Psoas muscle (tissue), 8 donors: Measurements from ENCODE around the gene DACH1. TPM values are rescaled to one million over a fixed set of nuclear protein-coding genes. Genes with fewer than 3 reads are reported as not detected.

Experiments used
- ATAC-seq, 4 donors: fragments of 200-7000 bp; cut with Tn5 transposase; one replicate each; pipeline ENCODE4 v1.9.1; 2020; ENCODE audit warnings: moderate library complexity in 3 of 4, mild to moderate bottlenecking in 2 of 4
- DNase-seq, 2 donors: peaks; one replicate each; pipeline ENCODE4 v3.0.0-alpha.2; 2020
- H3K27ac ChIP-seq: fragments of 200-600 bp; one replicate; pipeline ENCODE4 v1.8.0; 2022
- H3K27me3 ChIP-seq, 3 donors: fragments of 200-600 bp in 1 of 3; one replicate each; pipeline versions ENCODE4 v1.6.1 to v1.8.0; 2013 to 2022; ENCODE audit warnings: low read length in 2 of 3, mild to moderate bottlenecking in 2 of 3, moderate library complexity in 1 of 3; ENCODE audit not compliant: insufficient read depth in 3 of 3
- H3K36me3 ChIP-seq, 2 donors: fragments of 200-600 bp in 1 of 2; one replicate each; pipeline versions ENCODE4 v1.6.1 to v1.8.0; 2013 to 2022; ENCODE audit warnings: low read depth in 1 of 2, mild to moderate bottlenecking in 1 of 2, moderate library complexity in 1 of 2; ENCODE audit not compliant: insufficient read depth in 1 of 2
- H3K4me1 ChIP-seq: fragments of 200-600 bp; one replicate; pipeline ENCODE4 v1.8.0; 2022
- H3K4me3 ChIP-seq: fragments of 200-600 bp; one replicate; pipeline ENCODE4 v1.8.0; 2022; ENCODE audit warnings: mild to moderate bottlenecking
- H3K9me3 ChIP-seq: fragments of 200-600 bp; one replicate; pipeline ENCODE4 v1.8.0; 2022
- CTCF ChIP-seq: fragments of 200-600 bp; IDR thresholded peaks from one replicate; pipeline ENCODE4 v1.8.0; 2022; ENCODE audit warnings: antibody characterized with exemption
- WGBS, 3 donors: extraction: QIAGEN DNeasy Blood & Tissue Kit; methylation state at CpG; one replicate each; pipeline versions ENCODE4 v1.1.6 to v1.1.7; 2013; 5-methylcytosine and 5-hydroxymethylcytosine counted together
- intact Hi-C, 2 donors: fragments of 100-400 bp; cut with DNase I; formaldehyde crosslinking; loops; one replicate each; pipeline versions ENCODE4 v1.11.0 to v1.14.2; 2022
- polyA plus RNA-seq, 3 donors: library from polyadenylated mRNA; stranded (reverse); fragments of 200-250 nt; gene quantifications; one replicate each; pipeline ENCODE4 v1.2.3, GENCODE V29; 2013
- total RNA-seq, 4 donors: library from RNA; stranded (reverse); fragmentation: NEBNext Ultra II Directional in 2 of 4; extraction: Animal tissue kit (Norgen Biotek cat#: 25700) in 2 of 4; gene quantifications; one replicate each; pipeline versions ENCODE4 v1.2.1 to v1.2.4, GENCODE V29; 2021 to 2023
- donor health status: healthy with polysubstance abuse.
- donor health status: DM: no; HTN: no; CAD: no; lungs with moderate emphysema.
- donor health status: Bipolar disorder and iron deficiency.
- donor health status: healthy.
- donor health status: DM: yes; HTN: yes; CAD: no.
- donor health status: DM: no; HTN: no; CAD: no.
- donor health status: DM: no; HTN: no; CAD: no.
- donor health status: DM: yes; HTN: yes; CAD: no.

The DACH1 gene
- total and polyA plus RNA-seq, 7 donors, result 0.51 to 3.6 (median 1.1) TPM

- intact Hi-C loops, result no loop called here
- WGBS, 3 donors, result 60 to 63% (median 61%) methylated on average over 6 of the region's 6 CpGs
Measured at GRCh38 chr13:71681901-71682613, 184.9 kb downstream of the DACH1 start.

GRCh38 chr13:71677124-71677523 lies 189.9 kb downstream of the DACH1 start:
- Histone ChIP-seq H3K4me3 (no peak overlapping the region), H3K4me1 (no peaks in the 10 kb centered on the region), H3K36me3 (no peaks in the 10 kb centered on the region), H3K9me3 (no peaks in the 10 kb centered on the region), H3K27ac (no peak overlapping the region), H3K27me3 (no peaks in the 10 kb centered on the region)
- ATAC-seq, result no peak
- intact Hi-C loops, result no loop called here
- WGBS, 3 donors, result 34 to 36% (median 35%) methylated on average over 2 of the region's 2 CpGs
- no peak for DNase-seq
- no peak for TF ChIP-seq CTCF

More at GRCh38 chr13:71681901-71682613, 184.9 kb downstream of the DACH1 start:
- H3K4me3 ChIP-seq, result no peak overlapping the region
- TF ChIP-seq CTCF, result no peak
- no peaks in the 10 kb centered on the region for H3K36me3 ChIP-seq
- DNase-seq (no peak), ATAC-seq (no peak)
- H3K4me1 ChIP-seq, result no peaks in the 10 kb centered on the region
- H3K27me3 ChIP-seq, result no peaks in the 10 kb centered on the region
- H3K9me3 ChIP-seq, result no peaks in the 10 kb centered on the region
- H3K27ac ChIP-seq, result no peak overlapping the region

- ATAC-seq, result no peak
- no peak overlapping the region for H3K4me3 ChIP-seq
- H3K36me3 ChIP-seq, result no peaks in the 10 kb centered on the region
- no peak for DNase-seq
- no peak for TF ChIP-seq CTCF
- WGBS, 3 donors, result 82 to 85% (median 82%) methylated on average over 4 of the region's 4 CpGs
- H3K27me3 ChIP-seq, result no peaks in the 10 kb centered on the region
- intact Hi-C loops, result no loop called here
- H3K9me3 ChIP-seq, result no peaks in the 10 kb centered on the region
- H3K4me1 ChIP-seq, result no peaks in the 10 kb centered on the region
- no peak overlapping the region for H3K27ac ChIP-seq
Measured at GRCh38 chr13:71672512-71672911, 194.5 kb downstream of the DACH1 start.

- 85 to 94% (median 88%) methylated on average over 2 of the region's 2 CpGs for WGBS, 3 donors
- H3K27me3 ChIP-seq, result no peaks in the 10 kb centered on the region
- no peak overlapping the region for H3K27ac ChIP-seq
- ATAC-seq, result no peak
- no peak for TF ChIP-seq CTCF
- H3K36me3 ChIP-seq, result no peaks in the 10 kb centered on the region
- DNase-seq, result no peak
- intact Hi-C loops, result no loop called here
- no peaks in the 10 kb centered on the region for H3K9me3 ChIP-seq
- H3K4me1 ChIP-seq, result no peaks in the 10 kb centered on the region
- H3K4me3 ChIP-seq, result no peak overlapping the region
Measured at GRCh38 chr13:71663431-71663830, 203.6 kb downstream of the DACH1 start.

- no peak for ATAC-seq
- no peak overlapping the region for H3K4me3 ChIP-seq
- intact Hi-C loops, result no loop called here
- H3K9me3 ChIP-seq, result no peaks in the 10 kb centered on the region
- WGBS, 3 donors, result 51 to 59% (median 54%) methylated on average over 3 of the region's 3 CpGs
- H3K36me3 ChIP-seq, result no peaks in the 10 kb centered on the region
- no peaks in the 10 kb centered on the region for H3K4me1 ChIP-seq
- DNase-seq, result no peak
- no peak overlapping the region for H3K27ac ChIP-seq
- no peaks in the 10 kb centered on the region for H3K27me3 ChIP-seq
- no peak for TF ChIP-seq CTCF
Measured at GRCh38 chr13:71661921-71662320, 205.1 kb downstream of the DACH1 start.
